ENCODE results near the gene CCDC190.
"Not testable (repeated sequence)": the region's sequence is repeated elsewhere in the genome, so short reads cannot be mapped to it uniquely, and the experiment has no call there.

CCDC190 gene

GRCh38 chr1:162877412-162877811 lies 16.4 kb upstream of the CCDC190 start:
- DNase-seq (ENCODE audit: low spot score): no peak

- no peak for DNase-seq (ENCODE audit: low spot score)
Measured at GRCh38 chr1:162876751-162877150, 15.8 kb upstream of the CCDC190 start.

- DNase-seq (ENCODE audit: low spot score): no peak
Measured at GRCh38 chr1:162873671-162874666, 13.0 kb upstream of the CCDC190 start.

- DNase-seq (ENCODE audit: low spot score): no peak
Measured at GRCh38 chr1:162872981-162873380, 12.0 kb upstream of the CCDC190 start.

GRCh38 chr1:162871417-162871816 lies 10.4 kb upstream of the CCDC190 start:
- not testable (repeated sequence) for DNase-seq (ENCODE audit: low spot score)

- DNase-seq (ENCODE audit: low spot score): no peak
Measured at GRCh38 chr1:162868972-162869371, 8.0 kb upstream of the CCDC190 start.

GRCh38 chr1:162861625-162862024 lies 650 bp upstream of the CCDC190 start:
- DNase-seq (ENCODE audit: low spot score): no peak

- no peak for DNase-seq (ENCODE audit: low spot score)
Measured at GRCh38 chr1:162859191-162859590, 1.8 kb downstream of the CCDC190 start.

- DNase-seq (ENCODE audit: low spot score): no peak
Measured at GRCh38 chr1:162857850-162858249, 3.1 kb downstream of the CCDC190 start.

GRCh38 chr1:162856260-162856659 lies 4.7 kb downstream of the CCDC190 start:
- no peak for DNase-seq (ENCODE audit: low spot score)

GRCh38 chr1:162855461-162856150 lies 5.4 kb downstream of the CCDC190 start:
- DNase-seq (ENCODE audit: low spot score): no peak

- DNase-seq (ENCODE audit: low spot score): peak; percentile 67
Measured at GRCh38 chr1:162854245-162854882, 6.6 kb downstream of the CCDC190 start.

GRCh38 chr1:162851341-162851740 lies 9.6 kb downstream of the CCDC190 start:
- DNase-seq (ENCODE audit: low spot score): no peak

- no peak for DNase-seq (ENCODE audit: low spot score)
Measured at GRCh38 chr1:162849711-162850110, 11.3 kb downstream of the CCDC190 start.

- peak; percentile 77 for DNase-seq (ENCODE audit: low spot score)
Measured at GRCh38 chr1:162847839-162848453, 13.0 kb downstream of the CCDC190 start.

- no peak for DNase-seq (ENCODE audit: low spot score)
Measured at GRCh38 chr1:162846256-162847212, 14.4 kb downstream of the CCDC190 start.

GRCh38 chr1:162844153-162844552 lies 16.8 kb downstream of the CCDC190 start:
- DNase-seq (ENCODE audit: low spot score): no peak

GRCh38 chr1:162840250-162840839 lies 20.6 kb downstream of the CCDC190 start:
- no peak for DNase-seq (ENCODE audit: low spot score)

- no peak for DNase-seq (ENCODE audit: low spot score)
Measured at GRCh38 chr1:162838863-162839262, 22.1 kb downstream of the CCDC190 start.

GRCh38 chr1:162835157-162835899 lies 25.6 kb downstream of the CCDC190 start:
- no peak for DNase-seq (ENCODE audit: low spot score)
